ENCODE results near the gene HOXD10. TPM values are rescaled to one million over a fixed set of nuclear protein-coding genes. Genes with fewer than 3 reads are reported as not detected.

Gene HOXD10
- total and polyA plus RNA-seq, 12 donors: not detected

DNA sequence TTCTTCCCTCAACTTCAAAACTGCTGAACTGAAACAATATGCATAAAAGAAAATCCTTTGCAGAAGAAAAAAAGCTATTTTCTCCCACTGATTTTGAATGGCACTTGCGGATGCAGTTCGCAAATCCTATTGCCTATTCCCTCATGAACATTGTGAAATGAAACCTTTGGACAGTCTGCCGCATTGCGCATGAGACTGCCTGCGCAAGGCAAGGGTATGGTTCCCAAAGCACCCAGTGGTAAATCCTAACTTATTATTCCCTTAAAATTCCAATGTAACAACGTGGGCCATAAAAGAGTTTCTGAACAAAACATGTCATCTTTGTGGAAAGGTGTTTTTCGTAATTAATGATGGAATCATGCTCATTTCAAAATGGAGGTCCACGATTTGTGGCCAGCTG, 21.3 kb downstream of the HOXD10 start:
- peaks cover 30 to 100% (median 98%) of the 10 kb centered on the region in 7 donors for H3K27me3 ChIP-seq
- ATAC-seq (no peak), DNase-seq (no peak)
- H3K9me3 ChIP-seq: no peaks in the 10 kb centered on the region
- 38 to 39% methylated on average over 8 of the region's 8 CpGs for WGBS, 2 donors
- no peaks in the 10 kb centered on the region for H3K36me3 ChIP-seq
- H3K27ac ChIP-seq: peak overlapping the region in 1 of 10 donors; percentile 35
- peaks cover 0 to 24% (median 18%) of the 10 kb centered on the region in 9 donors for H3K4me1 ChIP-seq
- intact Hi-C loops (cut with DNase I): loop anchor here in 1 of 10 donors (10.0 kb wide), 1 partner anchor 677 kb away; no protein-coding TSS in a partner anchor
- H3K4me3 ChIP-seq: peak overlapping the region in 1 of 10 donors; percentile 56
- TF ChIP-seq, protein P1, sequence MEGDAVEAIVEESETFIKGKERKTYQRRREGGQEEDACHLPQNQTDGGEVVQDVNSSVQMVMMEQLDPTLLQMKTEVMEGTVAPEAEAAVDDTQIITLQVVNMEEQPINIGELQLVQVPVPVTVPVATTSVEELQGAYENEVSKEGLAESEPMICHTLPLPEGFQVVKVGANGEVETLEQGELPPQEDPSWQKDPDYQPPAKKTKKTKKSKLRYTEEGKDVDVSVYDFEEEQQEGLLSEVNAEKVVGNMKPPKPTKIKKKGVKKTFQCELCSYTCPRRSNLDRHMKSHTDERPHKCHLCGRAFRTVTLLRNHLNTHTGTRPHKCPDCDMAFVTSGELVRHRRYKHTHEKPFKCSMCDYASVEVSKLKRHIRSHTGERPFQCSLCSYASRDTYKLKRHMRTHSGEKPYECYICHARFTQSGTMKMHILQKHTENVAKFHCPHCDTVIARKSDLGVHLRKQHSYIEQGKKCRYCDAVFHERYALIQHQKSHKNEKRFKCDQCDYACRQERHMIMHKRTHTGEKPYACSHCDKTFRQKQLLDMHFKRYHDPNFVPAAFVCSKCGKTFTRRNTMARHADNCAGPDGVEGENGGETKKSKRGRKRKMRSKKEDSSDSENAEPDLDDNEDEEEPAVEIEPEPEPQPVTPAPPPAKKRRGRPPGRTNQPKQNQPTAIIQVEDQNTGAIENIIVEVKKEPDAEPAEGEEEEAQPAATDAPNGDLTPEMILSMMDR (IDR thresholded peaks at IDR 0.05): no peak

DNA sequence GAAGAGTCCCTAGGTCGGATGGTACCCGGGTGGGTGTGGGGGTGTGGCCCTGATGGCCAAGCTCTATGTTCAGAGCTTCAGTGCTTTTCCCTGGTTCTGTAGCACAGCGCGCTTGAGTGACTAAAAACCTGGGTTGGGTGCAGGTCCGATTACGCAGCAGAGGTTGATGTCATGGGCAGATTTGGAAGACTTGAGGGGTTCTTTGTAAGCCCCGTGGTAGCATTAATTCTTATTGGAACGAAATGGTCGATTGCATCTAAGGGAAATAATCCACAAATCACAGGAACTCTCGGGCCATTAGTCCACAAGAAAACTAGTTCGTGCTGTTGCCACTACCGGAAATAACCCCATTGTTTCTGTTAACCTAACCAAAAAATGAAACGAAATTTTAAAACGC, 21.9 kb downstream of the HOXD10 start:
- 12 to 13% methylated on average over 14 of the region's 14 CpGs for WGBS, 2 donors
- peak overlapping the region in 3 of 10 donors; percentile 9 to 47 (median 35) for H3K27ac ChIP-seq
- ATAC-seq (no peak), DNase-seq (no peak)
- H3K4me3 ChIP-seq: no peak overlapping the region
- no peaks in the 10 kb centered on the region for H3K36me3 ChIP-seq
- H3K4me1 ChIP-seq: peaks cover 0 to 24% (median 18%) of the 10 kb centered on the region in 9 donors
- H3K9me3 ChIP-seq: no peaks in the 10 kb centered on the region
- peaks cover 24 to 100% (median 98%) of the 10 kb centered on the region in 7 donors for H3K27me3 ChIP-seq
- intact Hi-C loops (cut with DNase I): loop anchor here in 1 of 10 donors (10.0 kb wide), 1 partner anchor 676 kb away; no protein-coding TSS in a partner anchor
- TF ChIP-seq, protein P1 (IDR thresholded peaks at IDR 0.05): no peak

DNA sequence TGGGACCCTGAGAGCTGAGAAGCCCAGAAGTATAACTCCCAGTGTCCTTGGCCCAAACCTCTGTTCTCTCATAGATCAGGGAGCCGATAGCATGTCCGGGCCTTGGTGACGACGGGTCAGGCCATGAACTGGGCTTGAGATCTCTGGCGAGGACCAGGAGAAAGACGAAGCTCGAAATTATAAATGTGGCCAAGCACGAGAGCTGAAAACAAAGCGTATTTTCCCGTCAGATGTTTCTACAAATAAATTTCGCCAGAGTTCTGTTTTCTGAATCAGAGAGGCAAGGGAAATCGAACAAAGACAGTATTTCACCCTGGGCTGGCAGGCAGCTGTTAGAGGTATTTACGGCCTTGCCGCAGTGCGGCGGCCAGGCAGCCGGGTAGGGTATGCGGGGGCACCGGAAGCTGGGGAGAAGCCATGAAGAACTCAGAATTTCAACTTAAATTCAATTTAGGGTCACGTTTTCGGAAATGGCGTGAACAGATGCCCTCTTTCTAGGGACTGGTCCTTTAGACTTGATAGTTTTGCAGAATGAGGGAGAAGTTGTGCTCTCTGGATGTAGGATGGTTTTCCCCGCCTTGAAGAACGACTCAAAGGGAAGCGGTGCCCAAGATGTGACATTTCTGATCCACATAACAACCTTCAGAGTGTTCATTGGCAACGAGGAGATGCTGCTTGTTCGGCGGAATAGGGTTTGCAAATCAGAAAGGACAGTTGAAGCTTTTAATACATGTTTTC, 22.5 kb downstream of the HOXD10 start:
- H3K4me1 ChIP-seq: peaks cover 0 to 24% (median 18%) of the 10 kb centered on the region in 9 donors
- H3K36me3 ChIP-seq: no peaks in the 10 kb centered on the region
- DNase-seq (no peak), ATAC-seq (no peak)
- no peak overlapping the region for H3K4me3 ChIP-seq
- peaks cover 22 to 100% (median 98%) of the 10 kb centered on the region in 7 donors for H3K27me3 ChIP-seq
- peak overlapping the region in 3 of 10 donors; percentile 9 to 47 (median 35) for H3K27ac ChIP-seq
- intact Hi-C loops (cut with DNase I): loop anchor here in 1 of 10 donors (10.0 kb wide), 1 partner anchor 676 kb away; no protein-coding TSS in a partner anchor
- H3K9me3 ChIP-seq: no peaks in the 10 kb centered on the region
- TF ChIP-seq, protein P1 (IDR thresholded peaks at IDR 0.05): no peak
- WGBS, 2 donors: 16 to 19% methylated on average over 28 of the region's 28 CpGs

DNA sequence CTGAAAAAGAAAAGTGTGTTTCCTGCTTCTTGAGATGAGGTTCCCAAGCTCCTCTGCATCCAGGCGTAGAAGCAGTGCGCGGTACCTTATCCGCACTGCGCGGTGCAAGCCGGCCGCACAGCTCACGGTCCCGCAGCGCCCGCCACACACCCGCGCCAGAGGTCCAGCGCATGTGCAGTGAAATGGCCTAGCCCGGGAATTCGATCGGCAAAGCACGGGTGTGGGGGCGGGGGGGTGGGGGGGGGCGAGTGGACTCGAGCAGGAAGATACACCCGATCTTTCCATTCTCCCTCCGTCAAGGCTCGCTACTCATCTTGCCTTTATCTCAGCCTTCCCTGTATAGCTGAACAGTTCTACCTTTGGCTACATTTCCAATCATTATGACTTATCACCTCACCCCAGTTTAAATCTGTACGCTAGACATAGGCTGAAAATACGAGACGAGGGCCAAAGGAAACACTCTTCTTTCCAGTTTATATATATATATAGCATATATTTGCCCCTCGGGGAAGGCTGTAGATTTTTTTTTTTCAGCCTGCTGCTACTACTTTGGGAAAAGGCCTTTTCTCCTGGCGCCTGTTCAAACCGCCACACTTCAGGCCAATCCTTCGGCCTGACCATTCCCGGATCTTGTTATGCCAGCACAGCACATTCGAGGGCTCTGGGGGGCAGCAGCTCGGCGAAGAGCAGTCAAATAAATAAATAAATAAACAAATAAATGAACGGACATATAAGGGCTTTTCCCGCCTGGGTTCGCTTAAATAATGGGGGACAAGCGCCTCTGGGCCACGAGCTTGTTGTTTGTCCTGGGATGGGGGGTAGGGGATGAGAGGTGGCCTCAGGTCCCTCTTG, 23.3 kb downstream of the HOXD10 start:
- H3K4me1 ChIP-seq: peaks cover 0 to 24% (median 18%) of the 10 kb centered on the region in 9 donors
- peaks cover 22 to 100% (median 98%) of the 10 kb centered on the region in 7 donors for H3K27me3 ChIP-seq
- whole genome bisulfite sequencing, 2 donors: 15 to 18% methylated on average over 41 of the region's 41 CpGs

More for the DNA sequence above, 23.3 kb downstream of the HOXD10 start:
- peak in 1 of 8 donors; percentile 6 for ATAC-seq
- H3K4me3 ChIP-seq: peak overlapping the region; percentile 11 to 65 (median 46)
- DNase-seq: no peak
- peak overlapping the region in 3 of 10 donors; percentile 47 to 57 (median 56) for H3K27ac ChIP-seq
- H3K9me3 ChIP-seq: no peaks in the 10 kb centered on the region
- intact Hi-C loops (cut with DNase I): loop anchor here (1.0 to 10.0 kb wide), 16 partner anchors 127 to 675 kb away; partner anchors contain the start of gene MTX2 (in 1 of the 10)
- TF ChIP-seq, protein P1 (IDR thresholded peaks at IDR 0.05): no peak
- no peaks in the 10 kb centered on the region for H3K36me3 ChIP-seq

Data from heart right ventricle (tissue), 16 donors.